Measurements from ENCODE around the gene CCDC170.

CCDC170 gene

DNA sequence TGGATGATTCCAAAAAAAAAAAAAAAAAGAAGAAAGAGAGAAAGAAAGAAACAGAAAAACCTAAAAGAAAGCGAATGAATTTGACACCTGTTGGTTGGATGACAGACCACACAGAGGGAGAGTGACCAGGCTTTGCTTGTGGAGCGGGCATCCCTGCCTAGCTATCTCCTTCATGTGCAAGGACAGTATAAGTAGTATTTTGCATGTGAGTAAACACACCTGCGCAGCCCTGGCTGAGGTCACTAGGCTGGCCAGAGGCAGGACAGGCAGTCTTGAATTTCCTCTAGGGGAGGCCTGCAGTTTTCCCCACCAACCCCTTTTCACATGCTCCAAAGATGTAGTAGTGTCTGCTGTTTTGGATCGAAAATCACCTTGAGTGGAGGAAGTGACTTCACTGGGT, 126.4 kb downstream of the CCDC170 start:
- TF ChIP-seq, protein P1, sequence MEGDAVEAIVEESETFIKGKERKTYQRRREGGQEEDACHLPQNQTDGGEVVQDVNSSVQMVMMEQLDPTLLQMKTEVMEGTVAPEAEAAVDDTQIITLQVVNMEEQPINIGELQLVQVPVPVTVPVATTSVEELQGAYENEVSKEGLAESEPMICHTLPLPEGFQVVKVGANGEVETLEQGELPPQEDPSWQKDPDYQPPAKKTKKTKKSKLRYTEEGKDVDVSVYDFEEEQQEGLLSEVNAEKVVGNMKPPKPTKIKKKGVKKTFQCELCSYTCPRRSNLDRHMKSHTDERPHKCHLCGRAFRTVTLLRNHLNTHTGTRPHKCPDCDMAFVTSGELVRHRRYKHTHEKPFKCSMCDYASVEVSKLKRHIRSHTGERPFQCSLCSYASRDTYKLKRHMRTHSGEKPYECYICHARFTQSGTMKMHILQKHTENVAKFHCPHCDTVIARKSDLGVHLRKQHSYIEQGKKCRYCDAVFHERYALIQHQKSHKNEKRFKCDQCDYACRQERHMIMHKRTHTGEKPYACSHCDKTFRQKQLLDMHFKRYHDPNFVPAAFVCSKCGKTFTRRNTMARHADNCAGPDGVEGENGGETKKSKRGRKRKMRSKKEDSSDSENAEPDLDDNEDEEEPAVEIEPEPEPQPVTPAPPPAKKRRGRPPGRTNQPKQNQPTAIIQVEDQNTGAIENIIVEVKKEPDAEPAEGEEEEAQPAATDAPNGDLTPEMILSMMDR (IDR thresholded peaks at IDR 0.05; ENCODE audit: low read depth, low read length), result no peak
- H3K4me3 ChIP-seq (replicated peaks in 1 of 2; ENCODE audit: low read depth in 2 of 2, low read length in 2 of 2), result no peak overlapping the region
- no peak for DNase-seq (ENCODE audit: low read depth in 2 of 2)

DNA sequence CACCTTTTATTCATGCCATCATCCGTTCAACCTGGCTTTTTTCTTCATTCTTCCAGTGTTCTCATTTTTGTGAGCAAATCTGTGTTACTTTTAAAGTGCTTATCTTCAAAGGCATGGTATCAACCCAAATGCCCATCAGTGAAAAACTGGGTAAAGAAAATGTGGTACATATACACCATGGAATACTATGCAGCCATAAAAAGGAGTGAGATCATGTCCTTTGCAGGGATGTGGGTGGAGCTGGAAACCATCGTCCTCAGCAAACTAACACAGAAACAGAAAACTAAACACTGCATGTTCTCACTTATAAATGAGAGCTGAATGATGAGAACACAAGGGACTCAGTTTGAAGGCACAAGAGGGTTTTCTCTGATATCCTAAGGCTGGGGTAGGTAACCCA, 130.3 kb downstream of the CCDC170 start:
- DNase-seq (ENCODE audit: low read depth in 2 of 2), result no peak
- TF ChIP-seq, protein P1 (IDR thresholded peaks at IDR 0.05; ENCODE audit: low read depth, low read length), result no peak
- no peak overlapping the region for H3K4me3 ChIP-seq (replicated peaks in 1 of 2; ENCODE audit: low read depth in 2 of 2, low read length in 2 of 2)

- DNase-seq (ENCODE audit: low read depth in 2 of 2), result no peak
- H3K4me3 ChIP-seq (replicated peaks in 1 of 2; ENCODE audit: low read depth in 2 of 2, low read length in 2 of 2), result no peak overlapping the region
- TF ChIP-seq, protein P1 (IDR thresholded peaks at IDR 0.05; ENCODE audit: low read depth, low read length), result no peak
Observed at GRCh38 chr6:151624481-151624880, 130.7 kb downstream of the CCDC170 start.

GRCh38 chr6:151624900-151625536, 131.2 kb downstream of the CCDC170 start:
- no peak for DNase-seq (ENCODE audit: low read depth in 2 of 2)
- H3K4me3 ChIP-seq (replicated peaks in 1 of 2; ENCODE audit: low read depth in 2 of 2, low read length in 2 of 2), result no peak overlapping the region
- TF ChIP-seq, protein P1 (IDR thresholded peaks at IDR 0.05; ENCODE audit: low read depth, low read length), result no peak

- no peak overlapping the region for H3K4me3 ChIP-seq (replicated peaks in 1 of 2; ENCODE audit: low read depth in 2 of 2, low read length in 2 of 2)
- DNase-seq (ENCODE audit: low read depth in 2 of 2), result no peak
- TF ChIP-seq, protein P1 (IDR thresholded peaks at IDR 0.05; ENCODE audit: low read depth, low read length), result no peak
Observed at GRCh38 chr6:151627689-151628444, 134.1 kb downstream of the CCDC170 start.

DNA sequence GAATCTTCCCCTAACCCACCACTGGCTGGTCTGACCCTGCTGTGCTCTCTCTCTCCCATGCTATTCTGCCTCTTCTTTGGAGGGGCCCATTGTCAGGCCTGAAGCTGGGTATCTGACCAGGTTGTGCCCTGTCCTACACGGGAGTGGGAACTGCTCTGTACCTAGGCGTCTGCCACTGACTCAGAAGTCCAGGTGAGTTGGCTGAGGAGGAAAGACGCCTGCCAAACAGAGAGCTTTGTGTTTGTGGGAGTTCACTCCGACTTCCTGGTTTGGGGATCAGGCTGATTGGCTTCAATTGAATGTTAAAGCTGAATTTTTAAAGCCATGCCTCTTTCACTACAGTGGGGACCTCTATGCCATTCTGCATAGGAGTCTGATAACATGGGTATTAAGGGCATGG, 136.0 kb downstream of the CCDC170 start:
- TF ChIP-seq, protein P1 (IDR thresholded peaks at IDR 0.05; ENCODE audit: low read depth, low read length), result no peak
- DNase-seq (ENCODE audit: low read depth in 2 of 2), result no peak
- H3K4me3 ChIP-seq (replicated peaks in 1 of 2; ENCODE audit: low read depth in 2 of 2, low read length in 2 of 2), result no peak overlapping the region

All from cardiac fibroblast (primary cell).